Right lobe of liver (tissue), 6 donors: Measurements from ENCODE around the gene OTOGL. TPM values are rescaled to one million over a fixed set of nuclear protein-coding genes. Genes with fewer than 3 reads are reported as not detected.
"Not testable (repeated sequence)": the region's sequence is repeated elsewhere in the genome, so short reads cannot be mapped to it uniquely, and the experiment has no call there.

Experiments
- ATAC-seq, 4 donors: fragments of 200-7000 bp; cut with Tn5 transposase; one replicate each; pipeline ENCODE4 v1.9.1; 2020; ENCODE audit warnings: mild to moderate bottlenecking in 4 of 4, moderate library complexity in 4 of 4
- DNase-seq, 3 donors: peaks; one replicate each; pipeline ENCODE4 v3.0.0-alpha.2; 2020
- H3K27ac ChIP-seq, 3 donors: fragments of 200-600 bp; one replicate each; pipeline ENCODE4 v1.8.0; 2022
- H3K27me3 ChIP-seq, 2 donors: fragments of 200-600 bp; one replicate each; pipeline ENCODE4 v1.8.0; 2022
- H3K36me3 ChIP-seq, 4 donors: fragments of 200-600 bp; sonication (generic) in 1 of 4; one replicate each; pipeline versions ENCODE4 v1.5.1 to v1.8.0; 2017 to 2022; ENCODE audit warnings: control low read depth in 1 of 4
- H3K4me1 ChIP-seq, 4 donors: fragments of 200-600 bp; sonication (generic) in 1 of 4; one replicate each; pipeline versions ENCODE4 v1.5.1 to v1.8.0; 2017 to 2022; ENCODE audit warnings: control low read depth in 1 of 4
- H3K4me3 ChIP-seq, 3 donors: fragments of 200-600 bp; one replicate each; pipeline ENCODE4 v1.8.0; 2022
- H3K9me3 ChIP-seq, 4 donors: fragments of 200-600 bp; sonication (generic) in 1 of 4; one replicate each; pipeline versions ENCODE4 v1.5.1 to v1.8.0; 2017 to 2022; ENCODE audit warnings: control low read depth in 1 of 4
- CTCF ChIP-seq, 4 donors: fragments of 200-600 bp in 3 of 4; fragments of 450-650 bp in 1 of 4; IDR thresholded peaks; one replicate each; pipeline versions ENCODE4 v1.5.1 to v1.8.0; 2016 to 2022; ENCODE audit warnings: antibody characterized with exemption in 4 of 4, mild to moderate bottlenecking in 2 of 4
- POLR2A ChIP-seq: fragments of 450-650 bp; IDR thresholded peaks from one replicate; pipeline ENCODE4 v1.6.1; 2017; ENCODE audit warnings: antibody characterized with exemption, mild to moderate bottlenecking
- WGBS: methylation state at CpG from one replicate; pipeline ENCODE4 v1.1.6; 2018; ENCODE audit warnings: low coverage, low lambda C conversion rate; ENCODE audit not compliant: insufficient coverage; ENCODE audit errors: missing lambda C conversion rate; 5-methylcytosine and 5-hydroxymethylcytosine counted together
- intact Hi-C, 2 donors: fragments of 100-400 bp; cut with DNase I; formaldehyde crosslinking; loops; one replicate each; pipeline versions ENCODE4 v1.11.2 to v1.14.1; 2022
- total RNA-seq, 6 experiments: library from RNA; depleted of rRNA in 2 of 6; stranded (reverse); fragments of >200 nt in 2 of 6; fragmentation: NEBNext Ultra II Directional in 3 of 6; extraction: Animal tissue kit (Norgen Biotek cat#: 25700) in 3 of 6; gene quantifications; one replicate each; pipeline versions ENCODE4 v1.1.0 to v1.2.4, GENCODE V29; 2016 to 2023
- donor health status: DM: no; HTN: yes; CAD: no.
- donor health status: DM: no; HTN: no; CAD: no.
- donor health status: DM: no; HTN: no; CAD: no.
- donor health status: DM: no; HTN: yes; CAD: no.
- donor health status: DM: no; HTN: yes; CAD: no.

The OTOGL gene
- total RNA-seq, 6 experiments from 2014 or later = 0.06 TPM; not detected in 5

- no peaks in the 10 kb centered on the region for H3K27me3 ChIP-seq
- ATAC-seq (no peak), DNase-seq (no peak)
- intact Hi-C loops = no loop called here
- H3K27ac ChIP-seq = no peak overlapping the region
- H3K9me3 ChIP-seq = no peaks in the 10 kb centered on the region
- 43% methylated on average over 2 of the region's 2 CpGs for WGBS
- no peak overlapping the region for H3K4me3 ChIP-seq
- TF ChIP-seq POLR2A (no peak), CTCF (IDR thresholded peaks at IDR 0.05) (no peak)
- H3K36me3 ChIP-seq = no peaks in the 10 kb centered on the region
- H3K4me1 ChIP-seq = no peaks in the 10 kb centered on the region
These were observed 34.4 kb upstream of the OTOGL start for GRCh38 chr12:80064951-80065350.

- intact Hi-C loops = no loop called here
- H3K27me3 ChIP-seq = no peaks in the 10 kb centered on the region
- WGBS = 30% methylated on average over 2 of the region's 2 CpGs
- H3K9me3 ChIP-seq = no peaks in the 10 kb centered on the region
- H3K27ac ChIP-seq = no peak overlapping the region
- ATAC-seq = no peak
- DNase-seq = no peak
- no peaks in the 10 kb centered on the region for H3K36me3 ChIP-seq
- no peak for TF ChIP-seq CTCF (IDR thresholded peaks at IDR 0.05)
- no peak for TF ChIP-seq POLR2A
- H3K4me1 ChIP-seq = no peaks in the 10 kb centered on the region
- H3K4me3 ChIP-seq = no peak overlapping the region
These were observed 31.2 kb upstream of the OTOGL start for GRCh38 chr12:80068173-80068572.

GRCh38 chr12:80083892-80084614 is 15.3 kb upstream of the OTOGL start:
- ATAC-seq, H3K36me3 ChIP-seq, H3K27me3 ChIP-seq, intact Hi-C loops, H3K4me3 ChIP-seq, H3K9me3 ChIP-seq, H3K4me1 ChIP-seq, H3K27ac ChIP-seq, DNase-seq: not testable (repeated sequence)
- 13% methylated on average over 2 of the region's 9 CpGs for WGBS

- WGBS = 67% methylated on average over 1 of the region's 3 CpGs
- intact Hi-C loops = no loop called here
- Histone ChIP-seq H3K36me3 (no peaks in the 10 kb centered on the region), H3K4me3 (no peak overlapping the region), H3K27me3 (no peaks in the 10 kb centered on the region), H3K9me3 (no peaks in the 10 kb centered on the region), H3K4me1 (no peaks in the 10 kb centered on the region), H3K27ac (no peak overlapping the region)
- DNase-seq (no peak), ATAC-seq (no peak)
- TF ChIP-seq POLR2A = no peak
- no peak for TF ChIP-seq CTCF (IDR thresholded peaks at IDR 0.05)
These were observed 13.3 kb upstream of the OTOGL start for GRCh38 chr12:80086025-80086424.

- DNase-seq (no peak), ATAC-seq (no peak)
- no peaks in the 10 kb centered on the region for H3K36me3 ChIP-seq
- no peaks in the 10 kb centered on the region for H3K4me1 ChIP-seq
- no peak overlapping the region for H3K4me3 ChIP-seq
- 68% methylated on average over 8 of the region's 8 CpGs for WGBS
- H3K9me3 ChIP-seq = no peaks in the 10 kb centered on the region
- intact Hi-C loops = no loop called here
- H3K27me3 ChIP-seq = no peaks in the 10 kb centered on the region
- H3K27ac ChIP-seq = no peak overlapping the region
- TF ChIP-seq POLR2A (no peak), CTCF (IDR thresholded peaks at IDR 0.05) (no peak)
These were observed 11.7 kb upstream of the OTOGL start for GRCh38 chr12:80087486-80088213.
